22Rv1 (cell line): ENCODE data around the gene ZNF831.

ENCODE experiments used
- CTCF ChIP-seq: fragments of 450-650 bp; IDR thresholded peaks from 2 replicates; pipeline ENCODE4 v1.5.1; 2017; ENCODE audit warnings: mild to moderate bottlenecking
- ZFX ChIP-seq: fragments of 450-650 bp; IDR thresholded peaks from 2 replicates; pipeline ENCODE4 v1.6.1; 2017; ENCODE audit warnings: antibody characterized with exemption, borderline replicate concordance

GRCh38 chr20:59224236-59224635, 60.6 kb downstream of the ZNF831 start:
- TF ChIP-seq CTCF = no peak
- no peak for TF ChIP-seq ZFX
